Measurements from ENCODE around the gene TNPO1.

The TNPO1 gene

DNA sequence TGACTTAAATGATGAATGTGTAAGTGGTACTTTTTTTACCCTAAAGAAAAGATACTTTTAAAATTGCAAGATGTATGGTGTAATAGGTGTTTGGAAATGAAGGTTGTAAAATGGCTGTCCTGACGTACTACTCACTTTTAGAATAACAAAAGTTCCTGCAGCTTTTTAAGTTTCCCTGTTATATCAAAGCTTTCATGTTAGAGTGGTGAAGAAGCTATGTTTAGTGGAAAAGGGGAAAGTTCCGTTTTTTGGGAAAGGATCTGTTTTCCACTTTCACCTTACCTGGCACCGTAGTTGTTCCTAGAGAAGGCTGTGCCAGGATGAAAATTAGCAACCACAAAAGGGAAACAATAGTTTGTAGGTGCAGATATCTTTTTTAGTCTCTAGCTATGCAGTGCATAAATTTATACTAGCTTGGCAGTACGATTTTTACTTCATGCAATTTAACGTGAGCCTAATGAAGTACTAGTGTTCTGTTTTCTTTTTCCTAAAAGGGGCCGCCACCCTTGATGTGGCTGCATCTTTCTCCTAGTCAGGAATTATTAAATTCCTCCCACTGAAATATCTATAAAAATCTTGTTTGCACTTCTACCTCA lies 1.3 kb downstream of the TNPO1 start:
- in situ Hi-C loops (cut with HindIII; ENCODE audit: low sequenced_read_pairs) = no loop called here

- in situ Hi-C loops (cut with HindIII; ENCODE audit: low sequenced_read_pairs) = no loop called here
These were observed 2.5 kb downstream of the TNPO1 start for GRCh38 chr5:72818866-72819534.

DNA sequence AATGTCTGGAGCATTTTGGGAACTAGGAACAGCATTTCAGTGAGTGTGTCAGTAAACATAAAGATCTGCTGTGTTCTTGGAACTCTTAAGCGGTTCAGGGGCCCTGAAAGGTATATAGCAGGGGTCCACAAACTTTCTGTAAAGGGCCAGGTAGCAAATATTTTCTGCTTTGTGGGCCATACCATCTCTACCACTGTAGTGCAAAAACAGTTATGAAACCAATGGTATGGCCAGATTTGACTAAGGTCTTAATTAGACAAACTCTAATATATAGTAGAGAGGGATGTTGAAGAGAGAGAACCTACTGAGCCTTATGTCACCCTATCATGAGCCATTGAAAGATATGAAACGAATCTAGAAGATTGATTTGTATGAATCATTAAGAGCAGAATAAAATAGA lies 5.3 kb downstream of the TNPO1 start:
- in situ Hi-C loops (cut with HindIII; ENCODE audit: low sequenced_read_pairs) = no loop called here

GRCh38 chr5:72822944-72823343 lies 6.5 kb downstream of the TNPO1 start:
- in situ Hi-C loops (cut with HindIII; ENCODE audit: low sequenced_read_pairs) = no loop called here

- in situ Hi-C loops (cut with HindIII; ENCODE audit: low sequenced_read_pairs) = loop anchor here (25.0 kb wide), 1 partner anchor 467 kb away; no protein-coding TSS in a partner anchor
These were observed 13.2 kb downstream of the TNPO1 start for GRCh38 chr5:72829707-72830106.

DNA sequence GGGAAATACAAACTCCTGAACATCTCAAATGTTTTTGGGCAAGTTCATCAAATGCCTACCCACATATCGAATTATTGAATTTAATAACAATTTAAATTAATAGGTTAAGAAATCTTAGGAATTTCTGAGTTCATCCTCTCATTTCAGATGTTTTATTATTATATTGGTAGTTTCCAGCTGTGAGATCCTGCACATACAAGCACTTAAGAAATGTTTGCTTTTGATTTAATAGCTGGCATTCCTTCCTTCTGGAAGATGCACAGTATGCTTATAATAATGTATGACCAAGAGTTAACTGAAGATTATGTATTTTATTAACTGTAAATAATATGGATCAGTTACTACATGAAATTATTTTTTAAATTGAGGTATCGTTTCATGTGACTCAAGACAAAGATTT lies 13.9 kb downstream of the TNPO1 start:
- in situ Hi-C loops (cut with HindIII; ENCODE audit: low sequenced_read_pairs) = loop anchor here (25.0 kb wide), 1 partner anchor 468 kb away; no protein-coding TSS in a partner anchor

DNA sequence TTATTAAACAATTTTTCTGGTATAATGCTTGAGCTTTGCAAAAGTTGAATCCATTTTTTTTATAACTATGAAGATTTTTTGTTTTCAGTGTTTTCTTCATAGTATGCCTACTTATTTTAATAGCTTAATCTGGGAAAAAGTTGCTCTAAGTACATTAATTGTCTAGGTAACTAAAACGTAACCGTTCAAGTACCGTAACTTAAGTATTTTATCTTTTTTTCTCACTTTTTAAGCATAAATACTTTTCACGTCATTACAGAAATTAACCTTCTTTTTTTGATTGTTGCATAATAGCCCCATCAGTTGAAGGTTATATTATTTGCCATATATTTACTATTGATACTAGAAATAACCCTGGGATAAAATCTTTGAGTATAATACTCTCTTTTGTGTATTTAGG lies 15.2 kb downstream of the TNPO1 start:
- in situ Hi-C loops (cut with HindIII; ENCODE audit: low sequenced_read_pairs) = loop anchor here (25.0 kb wide), 1 partner anchor 469 kb away; no protein-coding TSS in a partner anchor

- in situ Hi-C loops (cut with HindIII; ENCODE audit: low sequenced_read_pairs) = loop anchor here (25.0 kb wide), 1 partner anchor 473 kb away; no protein-coding TSS in a partner anchor
These were observed 18.5 kb downstream of the TNPO1 start for GRCh38 chr5:72834924-72835323.

- in situ Hi-C loops (cut with HindIII; ENCODE audit: low sequenced_read_pairs) = loop anchor here (25.0 kb wide), 1 partner anchor 473 kb away; no protein-coding TSS in a partner anchor
These were observed 19.2 kb downstream of the TNPO1 start for GRCh38 chr5:72835633-72836032.

DNA sequence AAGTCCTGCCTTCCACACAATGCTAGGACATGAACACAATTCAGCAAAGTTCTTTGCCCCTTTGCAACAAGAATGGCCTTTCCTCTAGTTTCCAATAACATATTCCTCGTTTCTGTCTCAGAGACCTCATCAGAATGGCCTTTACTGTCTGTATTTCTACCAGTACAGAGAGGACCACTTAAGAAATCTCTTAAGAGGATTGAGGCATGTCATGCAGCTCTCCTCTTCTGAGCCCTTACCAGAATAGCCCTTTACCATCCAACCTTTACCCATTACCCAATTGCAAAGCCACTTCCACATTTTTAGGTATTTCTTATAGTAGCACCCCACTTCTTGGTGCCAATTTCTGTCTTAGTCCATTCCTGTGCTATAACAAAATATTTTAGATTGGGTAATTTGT lies 20.3 kb downstream of the TNPO1 start:
- in situ Hi-C loops (cut with HindIII; ENCODE audit: low sequenced_read_pairs) = loop anchor here (25.0 kb wide), 1 partner anchor 475 kb away; no protein-coding TSS in a partner anchor

GRCh38 chr5:72837524-72838096 lies 21.1 kb downstream of the TNPO1 start:
- in situ Hi-C loops (cut with HindIII; ENCODE audit: low sequenced_read_pairs) = loop anchor here (25.0 kb wide), 1 partner anchor 475 kb away; no protein-coding TSS in a partner anchor

DNA sequence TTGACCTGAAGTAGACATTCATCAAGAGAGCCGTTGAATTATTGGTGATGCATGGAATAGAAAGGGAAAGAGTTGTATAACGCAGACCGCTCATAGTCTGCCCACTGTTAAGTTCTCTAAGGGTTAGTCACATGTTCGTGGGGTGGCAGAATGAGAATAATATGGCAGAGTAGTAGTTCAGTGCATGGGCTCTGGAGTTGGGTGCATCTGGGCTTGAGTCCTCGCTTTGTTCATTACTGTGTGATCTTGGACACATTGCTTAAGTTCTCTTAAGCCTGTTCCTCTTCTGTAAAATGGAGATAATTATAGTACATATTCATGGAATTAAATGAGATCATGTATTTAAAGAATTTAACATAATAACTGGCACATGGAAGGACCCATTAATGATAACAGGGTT lies 23.6 kb downstream of the TNPO1 start:
- in situ Hi-C loops (cut with HindIII; ENCODE audit: low sequenced_read_pairs) = loop anchor here (25.0 kb wide), 1 partner anchor 478 kb away; no protein-coding TSS in a partner anchor

DNA sequence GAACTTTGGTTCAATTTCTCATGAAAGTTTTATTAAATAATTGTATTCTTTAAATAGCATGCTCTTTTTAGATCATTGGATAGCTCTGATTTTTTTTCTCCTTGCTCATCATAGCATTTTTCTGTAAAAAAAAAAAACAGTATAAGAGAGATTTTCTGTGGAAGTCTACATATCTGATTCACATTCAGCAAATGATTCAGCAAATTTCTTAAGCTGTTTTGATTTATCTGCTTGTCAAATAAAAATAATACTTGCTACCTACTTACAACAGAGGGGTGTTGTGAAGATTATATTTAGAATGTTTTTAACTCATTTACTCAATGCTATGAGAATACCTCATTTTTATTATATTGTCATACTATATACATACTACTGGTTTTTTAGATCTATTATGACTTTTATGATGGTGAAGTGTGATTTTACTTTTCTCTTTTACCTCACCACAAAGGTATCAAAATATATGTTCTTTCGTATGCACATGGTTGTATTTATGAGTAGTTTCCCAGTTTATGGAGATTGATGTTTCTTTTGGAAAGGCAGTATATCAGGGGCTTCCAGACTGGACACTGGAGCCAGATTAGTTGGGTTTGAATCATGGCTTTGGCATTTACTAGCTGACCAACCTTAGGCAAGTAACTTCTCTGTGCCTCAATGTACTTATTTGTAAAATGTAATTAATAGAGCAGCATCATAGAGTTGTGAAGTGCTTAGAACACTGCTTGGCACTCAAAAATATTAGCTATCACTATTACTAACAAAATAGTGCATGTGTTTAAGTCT lies 25.5 kb downstream of the TNPO1 start:
- in situ Hi-C loops (cut with HindIII; ENCODE audit: low sequenced_read_pairs) = loop anchor here (25.0 kb wide), 1 partner anchor 480 kb away; no protein-coding TSS in a partner anchor

GRCh38 chr5:72842816-72843215 lies 26.4 kb downstream of the TNPO1 start:
- in situ Hi-C loops (cut with HindIII; ENCODE audit: low sequenced_read_pairs) = loop anchor here (25.0 kb wide), 1 partner anchor 481 kb away; no protein-coding TSS in a partner anchor

DNA sequence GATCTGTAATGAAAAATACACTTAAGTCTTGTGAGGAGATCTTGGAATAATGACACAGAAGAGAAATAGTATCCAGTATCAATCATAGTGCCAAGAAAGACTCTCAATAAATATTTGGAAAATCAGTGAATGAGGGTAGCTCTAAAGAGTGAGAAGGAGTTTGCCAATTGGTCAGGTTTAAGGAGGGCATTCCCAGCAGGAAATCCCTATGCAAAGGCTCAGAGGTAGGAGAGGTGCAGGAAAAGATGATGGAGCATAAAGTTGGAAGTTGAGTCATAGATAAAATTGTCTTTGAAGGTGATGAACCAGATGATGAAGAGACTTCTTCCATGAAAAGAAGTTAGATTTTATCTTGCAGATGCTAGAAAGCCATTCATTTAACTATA lies 27.8 kb downstream of the TNPO1 start:
- in situ Hi-C loops (cut with HindIII; ENCODE audit: low sequenced_read_pairs) = loop anchor here (25.0 kb wide), 1 partner anchor 482 kb away; no protein-coding TSS in a partner anchor

- in situ Hi-C loops (cut with HindIII; ENCODE audit: low sequenced_read_pairs) = loop anchor here (25.0 kb wide), 1 partner anchor 484 kb away; no protein-coding TSS in a partner anchor
These were observed 29.4 kb downstream of the TNPO1 start for GRCh38 chr5:72845889-72846288.

DNA sequence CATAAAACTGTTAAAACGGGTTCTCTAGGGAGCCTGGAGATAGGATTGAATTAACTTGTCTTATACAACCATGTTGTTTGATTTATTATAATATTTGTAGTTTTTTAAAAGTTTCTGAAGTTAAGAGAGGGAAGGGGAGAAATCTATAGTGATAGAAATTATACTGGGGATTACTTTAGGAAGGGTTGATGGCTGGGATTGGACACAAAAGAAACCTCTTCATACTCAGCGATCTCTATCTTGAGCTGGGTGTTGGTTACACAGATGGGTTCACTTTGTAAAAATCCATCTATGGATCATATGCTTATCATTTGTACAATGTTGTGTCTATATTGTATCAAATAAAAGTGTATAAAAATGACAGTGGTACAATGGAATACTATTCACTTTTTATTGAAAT lies 30.0 kb downstream of the TNPO1 start:
- in situ Hi-C loops (cut with HindIII; ENCODE audit: low sequenced_read_pairs) = loop anchor here (25.0 kb wide), 1 partner anchor 484 kb away; no protein-coding TSS in a partner anchor

GRCh38 chr5:72847439-72847838 lies 31.0 kb downstream of the TNPO1 start:
- in situ Hi-C loops (cut with HindIII; ENCODE audit: low sequenced_read_pairs) = loop anchor here (25.0 kb wide), 1 partner anchor 485 kb away; no protein-coding TSS in a partner anchor

- in situ Hi-C loops (cut with HindIII; ENCODE audit: low sequenced_read_pairs) = loop anchor here (25.0 kb wide), 1 partner anchor 486 kb away; no protein-coding TSS in a partner anchor
These were observed 31.6 kb downstream of the TNPO1 start for GRCh38 chr5:72847989-72848473.
